Renal pelvis (tissue), 4 donors: ENCODE results near the gene SNCAIP. TPM values are rescaled to one million over a fixed set of nuclear protein-coding genes. Genes with fewer than 3 reads are reported as not detected.
A peak's percentile ranks its signal among the peaks of the same experiment; 100 is the strongest.

Experiments used
- DNase-seq: peaks from one replicate; pipeline ENCODE4 v3.0.0-alpha.2; 2013
- polyA plus RNA-seq, 3 donors: library from polyadenylated mRNA; unstranded; fragments of 120-200 nt; gene quantifications; one replicate each; pipeline ENCODE4 v1.2.1, GENCODE V29; 2013; ENCODE audit not compliant: insufficient read length in 3 of 3

The SNCAIP gene
- polyA plus RNA-seq, 3 donors = 23.5 to 25.6 (median 23.9) TPM

DNA sequence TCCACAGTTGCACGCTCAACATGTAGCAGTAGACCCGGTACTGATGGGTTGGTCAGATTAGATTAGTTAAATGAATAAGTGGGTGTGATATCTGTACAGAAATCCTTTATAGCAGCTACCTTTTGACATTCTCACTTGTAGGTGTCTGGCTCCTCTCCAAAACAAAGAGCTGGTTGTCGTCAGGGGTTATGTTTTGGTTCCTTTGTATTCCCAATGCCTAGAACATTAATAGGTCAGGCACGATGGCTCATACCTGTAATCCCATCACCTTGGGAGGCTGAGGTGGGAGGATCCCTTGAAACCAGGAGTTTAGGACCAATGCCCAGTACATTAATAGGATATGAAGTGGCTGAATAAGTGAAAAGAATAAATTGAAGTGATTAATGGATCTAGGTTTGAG, 182.1 kb downstream of the SNCAIP start:
- no peak for DNase-seq

DNA sequence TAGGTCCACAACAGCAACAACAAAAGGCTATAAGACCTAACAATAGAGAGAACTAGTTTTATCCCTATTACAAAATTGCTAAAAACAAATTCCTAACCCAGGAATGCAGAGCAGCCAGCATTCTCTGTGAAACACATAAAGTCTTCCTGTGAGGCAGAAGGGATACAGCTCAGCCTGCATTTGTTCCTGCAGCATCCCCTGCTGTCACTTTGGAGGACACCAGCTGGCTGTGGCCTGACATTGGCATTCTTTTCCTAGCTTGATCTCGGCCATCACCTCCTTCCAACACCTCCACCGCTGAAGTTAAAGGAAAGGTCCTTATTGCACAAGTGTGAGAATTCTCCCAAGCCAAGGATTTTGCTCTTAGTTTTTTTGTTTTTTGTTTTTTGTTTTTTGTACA, 186.1 kb downstream of the SNCAIP start:
- DNase-seq = peak; percentile 40

DNA sequence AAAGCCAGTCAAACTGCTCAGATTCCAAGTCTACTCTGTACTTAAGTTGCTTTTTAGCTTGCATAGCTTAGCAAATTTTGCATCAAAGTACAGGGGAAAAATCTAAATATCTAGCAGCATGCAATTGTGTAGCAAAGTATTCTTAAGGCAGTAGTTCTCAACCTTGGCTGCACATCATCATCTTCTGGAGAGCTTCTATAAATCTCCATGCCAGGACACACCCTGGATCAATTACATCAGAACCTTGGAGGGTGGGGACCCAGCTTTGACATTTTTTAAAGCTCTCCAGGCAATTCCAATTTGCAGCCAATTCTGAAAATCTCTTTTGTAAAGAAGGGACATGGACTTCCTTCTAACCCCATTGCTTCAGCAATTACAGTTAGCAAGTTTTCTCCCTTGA, 187.5 kb downstream of the SNCAIP start:
- no peak for DNase-seq

DNA sequence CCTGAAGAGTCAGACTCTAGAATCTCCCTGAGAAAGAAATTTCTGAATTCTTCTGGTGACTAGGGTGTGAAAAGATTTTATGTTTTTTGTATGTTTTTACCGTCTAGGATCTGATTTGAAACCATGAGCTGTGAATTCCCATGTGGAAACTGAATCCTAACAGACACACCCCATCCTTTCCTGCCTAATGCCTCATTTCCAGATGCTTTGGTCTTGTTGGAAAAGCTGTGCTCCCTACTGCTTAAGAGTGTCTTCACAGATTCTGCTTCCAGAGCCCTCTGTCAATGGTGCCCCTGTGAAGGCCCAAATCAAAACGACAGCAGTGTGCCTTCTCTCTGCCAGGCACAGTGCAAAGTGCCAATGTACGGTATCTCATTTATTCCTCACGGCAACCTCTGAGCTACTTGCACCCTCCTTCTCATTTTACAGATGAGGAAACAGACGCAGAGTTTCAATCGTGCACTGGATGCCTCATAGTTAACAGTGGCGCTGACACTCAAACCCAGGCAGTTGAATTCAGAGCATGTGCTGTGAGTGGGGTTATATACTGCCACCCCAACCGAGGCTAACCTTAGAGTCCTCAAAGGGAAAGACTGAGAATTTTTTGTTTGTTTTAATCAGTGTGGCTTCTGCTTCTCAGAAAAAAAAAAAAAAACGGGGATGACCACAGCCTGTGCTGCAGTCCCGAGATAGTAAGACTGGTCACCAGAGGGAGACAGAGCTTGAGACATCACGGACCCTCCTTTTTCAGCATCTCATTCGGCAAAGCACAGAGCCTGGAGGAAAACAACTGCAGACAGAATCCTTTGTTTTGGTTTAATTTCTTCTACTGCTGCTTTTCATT, 188.4 kb downstream of the SNCAIP start:
- DNase-seq = peak; percentile 71

DNA sequence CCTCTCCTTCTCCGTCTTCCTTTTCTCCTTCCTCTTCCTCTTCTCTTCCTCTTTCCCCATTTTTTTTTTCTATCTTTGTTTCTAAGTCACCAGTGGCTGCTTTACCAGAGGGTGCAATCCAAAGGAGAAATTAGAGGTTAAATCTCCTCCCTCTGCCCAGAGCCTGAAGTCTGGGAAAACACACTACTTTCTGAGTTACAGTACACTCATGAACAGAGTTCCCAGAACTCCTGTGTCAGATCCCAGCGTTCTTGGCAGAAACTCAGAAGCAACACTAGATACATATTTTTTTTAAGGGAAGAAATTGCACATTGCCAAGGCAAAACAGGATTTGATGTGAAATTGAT, 189.0 kb downstream of the SNCAIP start:
- DNase-seq = no peak

DNA sequence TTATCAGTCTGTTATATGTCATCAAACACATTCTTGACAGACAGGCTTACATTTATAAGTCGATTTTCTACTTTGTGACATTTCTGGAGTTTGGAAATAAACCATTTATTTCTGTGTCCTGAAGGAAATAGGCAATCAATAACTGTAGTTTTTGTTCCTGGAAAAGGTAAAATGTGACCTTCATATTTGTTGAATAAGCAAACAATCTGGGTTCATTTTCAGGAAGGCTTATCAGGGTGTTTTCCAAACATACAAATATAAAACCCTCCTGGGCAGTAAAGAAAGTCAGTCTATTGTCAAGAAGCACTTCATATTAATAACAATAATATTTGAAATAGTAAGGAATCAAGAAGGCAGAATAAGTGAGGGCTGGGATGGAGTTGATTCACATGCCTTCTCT, 195.0 kb downstream of the SNCAIP start:
- no peak for DNase-seq

DNA sequence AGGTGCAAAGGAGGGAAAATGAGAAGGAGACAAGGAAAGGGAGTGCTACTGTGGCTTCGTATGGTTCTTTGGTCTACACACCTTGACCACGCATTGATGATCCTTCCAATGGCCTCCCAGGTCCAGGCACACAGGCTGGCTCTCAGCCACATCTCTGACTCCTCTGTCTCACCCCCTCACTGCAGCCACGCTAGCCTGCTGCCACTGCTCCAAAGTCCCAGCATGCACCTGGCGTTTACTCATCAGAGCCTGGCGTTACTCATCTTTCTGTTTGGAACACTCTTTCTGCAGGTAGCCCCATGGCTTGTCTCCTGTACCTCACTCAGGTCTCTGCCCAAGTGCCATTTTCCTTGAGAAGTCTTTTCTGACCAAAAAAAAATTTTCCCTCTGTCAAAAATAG, 195.5 kb downstream of the SNCAIP start:
- no peak for DNase-seq

DNA sequence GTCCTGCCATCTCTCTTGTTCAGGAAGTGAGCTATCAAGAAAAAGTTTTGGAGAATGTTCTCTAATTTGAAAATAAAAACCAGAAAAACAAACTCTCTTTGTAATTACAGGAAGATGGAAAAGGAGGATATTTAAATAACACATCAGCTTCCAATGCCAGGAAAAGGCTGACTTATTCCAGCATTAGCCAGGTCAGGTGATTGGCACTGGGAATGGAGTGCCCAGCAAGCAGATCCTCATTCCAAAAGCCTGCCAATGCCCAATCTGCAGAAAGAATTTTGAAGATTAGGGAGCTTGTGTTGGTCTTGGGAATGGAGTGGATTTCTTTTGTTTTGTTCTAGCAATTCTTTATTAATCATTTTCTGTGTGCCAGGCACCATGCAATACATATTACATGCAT, 196.6 kb downstream of the SNCAIP start:
- DNase-seq = no peak

Other genes with a start within 250 kb of the SNCAIP start
- 10 to 100 TPM; 36.5 to 43.7 (median 41.6) TPM for gene LOX, start 234.0 kb upstream of the SNCAIP start, polyA plus RNA-seq
- gene ZNF474, start 182.7 kb upstream of the SNCAIP start, polyA plus RNA-seq = under 1 TPM; 0.49 to 0.74 (median 0.69) TPM